GM21390 (cell line): Measurements from ENCODE around the gene DPM3.
"Not testable (repeated sequence)": the region's sequence is repeated elsewhere in the genome, so short reads cannot be mapped to it uniquely, and the experiment has no call there.

ENCODE experiments used
- ATAC-seq: cut with Tn5 transposase; IDR thresholded peaks from one replicate; pipeline ENCODE4 v1.9.1; 2021; ENCODE audit not compliant: unreplicated experiment

Gene DPM3

DNA sequence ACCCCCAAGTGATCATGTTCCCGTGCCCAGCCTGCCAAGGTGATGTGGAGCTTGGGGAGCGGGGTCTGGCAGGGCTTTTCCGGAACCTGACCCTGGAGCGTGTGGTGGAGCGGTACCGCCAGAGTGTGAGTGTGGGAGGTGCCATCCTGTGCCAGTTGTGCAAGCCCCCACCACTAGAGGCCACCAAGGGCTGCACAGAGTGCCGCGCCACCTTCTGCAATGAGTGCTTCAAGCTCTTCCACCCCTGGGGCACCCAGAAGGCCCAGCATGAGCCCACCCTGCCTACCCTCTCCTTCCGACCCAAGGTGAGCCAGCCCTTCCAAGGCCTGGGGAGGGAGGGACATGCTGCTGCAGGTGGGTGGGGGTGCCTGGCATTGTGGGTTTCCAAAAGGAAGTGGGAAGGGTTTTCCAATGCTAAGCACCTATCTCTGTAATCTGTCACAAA, 35.6 kb upstream of the DPM3 start:
- ATAC-seq: no peak

GRCh38 chr1:155175281-155175926, 35.1 kb upstream of the DPM3 start:
- no peak for ATAC-seq

DNA sequence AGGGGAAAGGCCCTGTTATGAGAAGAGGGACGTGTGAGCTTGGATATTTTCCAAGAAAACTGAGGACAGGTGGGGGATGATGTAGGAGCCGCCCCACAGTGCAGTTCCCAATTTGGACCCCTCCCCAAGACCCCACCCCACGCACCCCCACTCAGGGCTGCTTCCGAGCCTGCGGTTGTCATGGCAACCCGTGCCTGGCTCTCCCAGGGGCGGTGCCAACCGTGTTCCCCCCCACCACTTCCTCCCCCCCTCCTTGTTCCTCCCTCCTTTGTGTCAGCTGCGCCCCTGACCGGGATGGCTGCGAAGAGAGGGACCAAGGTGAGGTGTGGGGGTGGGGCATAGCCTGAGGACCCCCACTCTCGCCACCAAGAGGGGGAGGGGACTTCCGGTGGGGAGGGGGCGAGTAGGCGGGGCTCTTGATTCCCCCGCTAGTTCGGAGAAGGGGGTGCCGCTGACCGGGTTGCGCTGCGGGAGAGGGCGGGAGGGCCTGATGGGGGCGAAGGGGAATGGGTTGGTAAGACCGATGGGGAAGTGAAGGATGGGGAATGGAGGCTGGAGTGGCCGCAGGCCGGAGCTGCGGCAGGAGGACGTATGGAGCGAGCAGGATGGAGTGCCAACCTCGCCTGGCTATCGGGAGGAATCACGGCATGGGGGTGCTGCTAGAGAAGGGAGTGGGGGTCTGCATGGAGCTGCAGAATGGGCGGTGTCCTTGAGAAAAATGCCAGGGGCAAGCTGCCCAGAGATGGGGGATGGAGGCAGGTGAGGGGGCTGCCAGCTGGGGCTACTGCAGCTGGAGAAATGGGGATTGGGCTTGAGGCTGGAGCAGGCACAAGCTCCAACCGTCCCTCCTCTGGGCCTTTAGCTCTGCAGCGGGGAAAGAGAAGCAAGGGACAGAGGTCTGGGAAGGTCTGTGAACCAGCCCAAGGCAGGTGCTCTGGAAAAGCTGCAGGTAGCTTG, 34.3 kb upstream of the DPM3 start:
- no peak for ATAC-seq

DNA sequence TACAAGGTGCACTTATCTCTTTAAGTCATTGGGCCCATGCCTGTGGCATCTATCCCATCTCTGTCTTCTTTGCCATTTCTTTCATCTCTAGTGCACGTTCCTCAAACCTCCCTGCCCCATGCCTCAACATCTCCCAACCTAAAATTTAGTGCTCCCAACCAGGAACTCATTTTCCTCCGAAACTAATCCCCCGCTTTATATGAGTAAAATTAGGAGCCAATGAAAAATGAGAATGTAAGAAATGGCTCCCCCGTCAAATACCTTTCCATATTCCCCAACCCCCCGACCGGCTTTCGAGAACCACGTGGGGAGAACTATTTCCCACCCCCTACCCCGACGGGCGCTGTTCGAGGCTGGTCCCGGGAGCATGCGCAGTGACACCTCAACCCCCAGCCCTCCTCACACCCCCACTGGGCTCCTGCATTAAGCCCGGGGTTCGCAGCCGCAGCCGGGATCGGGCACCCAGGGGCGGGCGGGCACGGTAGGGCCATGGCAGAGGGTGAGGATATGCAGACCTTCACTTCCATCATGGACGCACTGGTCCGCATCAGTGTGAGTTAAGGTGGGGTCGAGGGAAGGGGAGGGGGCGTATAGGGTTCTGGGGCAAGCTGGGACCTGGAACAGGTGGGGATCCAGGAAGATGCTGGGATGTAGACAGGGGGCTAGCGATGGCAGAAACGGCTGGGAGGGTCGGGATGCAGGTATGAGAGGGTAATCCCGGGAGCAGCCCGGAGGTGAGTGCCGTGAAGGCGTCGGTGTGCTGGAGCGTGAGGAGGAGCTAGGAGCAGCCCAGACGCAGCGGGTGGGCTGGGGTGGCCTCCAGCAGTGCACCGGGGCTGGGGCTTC, 33.4 kb upstream of the DPM3 start, which contains the start of gene TRIM46:
Gene TRIM46 (plus strand): TSS at position 372 of the 846 bp plus-strand sequence. CDS start 118 bp downstream, at position 490.
- ATAC-seq: no peak

GRCh38 chr1:155172732-155173477, 32.6 kb upstream of the DPM3 start, which contains the start of gene KRTCAP2:
Gene KRTCAP2, minus strand, starts transcription at chr1:155173304. Its CDS starts 80 bp downstream, at chr1:155173224.
- ATAC-seq: peak; percentile 60

DNA sequence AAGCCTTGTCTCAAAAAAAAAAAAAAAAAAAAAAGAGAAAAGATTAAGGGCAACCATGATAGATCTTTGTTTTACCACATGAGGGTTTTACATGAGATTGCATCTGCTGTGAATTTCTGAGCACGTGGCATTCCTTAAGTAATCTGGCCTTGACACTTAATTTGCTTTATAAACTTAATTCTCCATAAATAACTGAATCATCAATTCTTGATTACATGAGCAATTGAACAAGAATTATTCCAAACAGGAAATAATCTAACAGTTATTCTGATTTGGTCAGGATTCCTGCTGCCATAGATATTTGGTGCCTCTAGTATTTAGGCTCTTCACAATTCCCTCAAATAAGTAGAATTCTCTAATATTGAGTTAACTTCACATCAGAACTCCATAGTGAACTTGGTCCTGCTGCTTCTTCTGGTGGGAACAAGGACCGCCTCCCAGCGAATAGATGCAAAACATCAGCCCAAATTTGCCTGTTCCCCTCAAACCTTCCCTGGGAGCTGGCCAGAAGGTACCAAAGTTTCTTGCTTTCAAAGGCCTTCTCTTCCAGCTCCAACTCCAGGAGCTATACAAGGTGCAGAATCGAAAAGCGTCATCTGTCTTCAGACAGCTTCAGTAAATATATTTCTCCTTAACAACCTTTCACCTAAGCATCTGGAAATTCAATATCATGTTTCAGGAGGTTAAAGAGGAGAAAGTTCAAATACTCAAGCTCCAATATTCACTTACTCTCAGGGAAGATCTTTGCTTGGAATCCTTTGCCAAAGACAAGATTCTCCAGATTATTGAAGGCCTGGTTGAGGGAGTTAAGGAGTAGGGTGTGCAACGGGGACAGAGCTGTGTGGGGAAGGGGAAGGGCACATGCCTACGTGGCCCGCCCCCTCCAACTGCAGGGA, 31.8 kb upstream of the DPM3 start:
- ATAC-seq: peak; percentile 24

- ATAC-seq: no peak
Measured at GRCh38 chr1:155170806-155171205, 30.5 kb upstream of the DPM3 start.

GRCh38 chr1:155170101-155170785, 29.9 kb upstream of the DPM3 start:
- ATAC-seq: no peak

GRCh38 chr1:155169541-155169940, 29.2 kb upstream of the DPM3 start:
- ATAC-seq: no peak

DNA sequence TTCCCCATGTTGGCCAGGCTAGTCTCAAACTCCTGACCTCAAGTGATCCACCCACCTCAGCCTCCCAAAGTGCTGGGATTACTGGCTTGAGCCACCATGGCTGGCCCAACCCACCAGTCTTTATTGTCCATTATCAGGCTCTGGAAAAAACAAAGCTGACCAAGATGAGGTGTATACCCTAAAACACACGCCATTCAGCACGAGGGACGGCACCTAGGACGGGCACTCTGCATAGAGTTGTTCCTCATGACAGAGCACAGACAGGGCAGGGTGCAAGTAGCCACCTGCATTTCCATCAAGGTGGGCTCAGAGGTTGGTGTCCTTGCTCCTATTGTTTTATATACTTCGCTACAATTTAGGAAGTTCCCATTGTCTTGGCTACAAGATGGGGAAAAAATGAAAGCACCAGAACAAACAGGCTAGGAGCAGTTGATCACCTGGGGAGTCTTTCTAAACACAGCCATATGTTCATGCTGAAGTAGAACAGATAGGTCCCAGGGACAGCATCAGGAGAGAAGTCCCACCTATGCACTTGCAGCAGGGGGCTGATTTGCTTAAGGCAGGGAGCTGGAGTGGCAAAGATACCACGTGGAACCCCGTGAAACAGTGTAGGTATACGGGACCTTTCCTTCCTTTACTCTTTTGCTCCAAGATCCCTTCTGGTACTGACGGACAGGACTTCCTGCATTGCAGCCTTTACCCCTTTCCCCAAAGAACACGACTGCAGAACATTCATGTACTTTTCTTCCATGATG, 28.3 kb upstream of the DPM3 start:
- no peak for ATAC-seq

GRCh38 chr1:155168105-155168445, 27.7 kb upstream of the DPM3 start:
- ATAC-seq: not testable (repeated sequence)

DNA sequence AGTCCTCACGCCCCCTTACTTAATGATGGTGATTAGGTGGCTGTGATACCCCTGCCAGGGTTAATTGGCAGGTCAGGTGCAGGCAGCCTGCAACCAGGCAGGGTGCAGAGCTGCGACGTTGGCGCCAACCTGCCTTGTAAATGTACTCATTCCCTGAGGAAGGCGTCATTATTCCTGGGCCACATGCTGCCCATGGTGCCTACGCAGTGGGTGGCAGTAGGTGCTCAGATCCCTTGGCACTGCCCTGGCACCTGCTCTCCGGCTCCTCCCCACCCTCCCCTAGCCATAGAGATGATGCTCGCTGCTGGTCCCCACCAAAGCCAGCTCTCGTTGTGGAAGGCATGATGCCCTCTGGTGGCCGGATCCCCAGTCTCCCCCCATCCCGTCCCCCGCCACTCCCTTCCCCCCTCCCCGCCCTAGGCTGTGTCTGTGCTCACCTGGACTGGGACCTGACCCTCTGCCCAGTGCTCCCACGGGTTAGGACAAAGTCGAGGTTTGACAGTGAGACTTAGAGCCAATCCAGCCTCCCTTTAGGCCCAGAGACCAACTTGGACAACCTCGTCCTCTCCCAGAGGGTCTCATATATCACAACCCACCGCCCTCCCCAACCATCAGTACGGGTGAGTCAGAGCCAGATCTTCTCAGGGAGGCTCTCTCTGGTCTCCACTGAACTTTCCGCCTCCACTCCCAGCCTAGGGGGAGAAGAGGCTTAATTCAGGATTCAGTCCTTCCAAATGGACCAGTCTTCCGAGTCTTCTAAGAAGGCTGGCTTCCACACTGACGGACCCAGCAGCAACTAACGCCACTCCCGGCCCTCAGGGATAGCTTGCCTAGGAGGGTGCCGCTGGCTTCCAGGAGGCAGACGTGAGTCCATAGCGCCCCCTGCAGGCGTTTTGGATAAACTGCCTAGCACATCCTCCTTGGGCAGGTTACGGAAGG, 27.1 kb upstream of the DPM3 start:
- no peak for ATAC-seq

GRCh38 chr1:155166471-155167165, 26.3 kb upstream of the DPM3 start:
- ATAC-seq: no peak

DNA sequence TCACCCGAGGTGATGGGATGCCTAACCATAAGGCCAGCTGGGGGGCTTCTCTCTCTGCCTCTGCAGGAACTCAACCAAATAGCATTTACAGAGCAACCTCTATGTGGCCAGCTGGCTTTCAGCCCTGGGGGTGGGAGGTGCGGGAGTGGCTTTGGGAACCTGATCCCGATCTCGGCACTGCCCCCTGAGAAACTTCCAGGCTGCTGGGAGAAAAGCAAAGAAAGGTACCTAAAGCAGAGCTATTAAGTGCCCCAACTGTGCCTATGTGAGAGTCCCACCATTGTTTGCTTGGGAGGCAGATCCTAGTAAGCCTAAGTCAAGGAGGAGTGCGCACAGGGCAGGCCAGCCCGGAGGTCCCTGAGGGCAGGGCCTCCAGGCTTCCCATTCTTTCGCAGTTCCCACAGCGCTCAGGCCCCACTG, 25.7 kb upstream of the DPM3 start:
- no peak for ATAC-seq

DNA sequence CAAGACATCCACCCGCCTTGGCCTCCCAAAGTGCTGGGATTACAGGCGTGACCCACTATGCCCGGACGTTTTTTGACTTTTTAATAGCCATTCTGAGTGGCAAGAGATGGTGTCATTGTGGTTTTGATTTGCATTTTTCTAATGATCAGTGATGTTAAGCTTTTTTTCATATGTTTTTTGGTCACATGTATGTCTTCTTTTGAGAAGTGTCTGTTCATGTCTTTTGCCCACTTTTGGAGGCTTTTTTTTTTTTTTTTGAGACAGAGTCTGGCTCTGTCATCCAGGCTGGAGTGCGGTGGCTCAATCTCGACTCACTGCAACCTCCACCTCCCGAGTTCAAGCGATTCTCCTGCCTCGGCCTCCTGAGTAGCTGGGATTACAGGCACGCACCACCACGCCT, 24.3 kb upstream of the DPM3 start:
- not testable (repeated sequence) for ATAC-seq

- not testable (repeated sequence) for ATAC-seq
Measured at GRCh38 chr1:155163785-155164184, 23.5 kb upstream of the DPM3 start.
